ENCODE results near the gene H19. TPM values are rescaled to one million over a fixed set of nuclear protein-coding genes. Genes with fewer than 3 reads are reported as not detected.

H19 gene
- total and polyA plus RNA-seq, 2 donors from 2014 or later: 53.8 to 140 TPM

DNA sequence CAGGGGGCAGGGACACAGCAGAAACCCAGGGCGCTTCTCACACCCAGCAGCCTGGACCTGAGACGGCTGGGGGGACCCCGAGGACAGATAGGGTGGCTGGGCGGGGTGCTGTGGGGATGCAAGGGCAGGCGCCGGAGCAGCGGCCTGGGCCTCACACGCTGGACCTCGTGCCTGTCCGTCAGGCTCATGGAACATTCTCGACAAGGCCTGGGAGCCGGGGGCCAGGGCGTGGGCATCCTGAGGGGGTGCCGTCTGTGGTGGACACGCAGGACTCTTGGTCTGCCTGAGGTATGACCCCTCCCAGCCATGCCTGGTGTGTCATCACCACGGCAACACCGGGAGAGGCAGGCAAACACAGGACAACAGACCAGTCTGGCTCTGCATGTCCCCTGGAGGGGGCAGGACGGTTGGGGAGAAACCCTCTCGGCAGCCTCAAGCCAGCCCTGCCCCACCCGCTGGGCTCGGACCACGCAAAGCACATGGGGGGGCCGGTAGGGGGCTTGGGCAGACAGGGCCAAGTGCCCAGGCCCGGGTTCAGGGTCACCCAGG, 29.1 kb downstream of the H19 start:
- Histone ChIP-seq H3K27me3 (ENCODE audit: control insufficient read depth, insufficient read depth, low read length) (no peaks in the 10 kb centered on the region), H3K4me1 (ENCODE audit: control insufficient read depth in 2 of 3, insufficient read depth in 2 of 3, low read depth in 1 of 3, low read length in 3 of 3) (no peaks in the 10 kb centered on the region), H3K9me3 (ENCODE audit: control insufficient read depth in 2 of 3, insufficient read depth in 1 of 3, low read length in 3 of 3) (no peaks in the 10 kb centered on the region), H3K36me3 (ENCODE audit: control insufficient read depth in 2 of 3, insufficient read depth in 3 of 3, low read length in 3 of 3) (no peaks in the 10 kb centered on the region), H3K27ac (ENCODE audit: low read depth in 2 of 2, low read length in 2 of 2) (no peak overlapping the region), H3K9ac (ENCODE audit: low read length in 3 of 3) (no peak overlapping the region), H3K4me3 (ENCODE audit: low read length in 3 of 3) (no peak overlapping the region)
- FAIRE-seq: no peak
- DNase-seq: no peak
- TF ChIP-seq, protein P1, sequence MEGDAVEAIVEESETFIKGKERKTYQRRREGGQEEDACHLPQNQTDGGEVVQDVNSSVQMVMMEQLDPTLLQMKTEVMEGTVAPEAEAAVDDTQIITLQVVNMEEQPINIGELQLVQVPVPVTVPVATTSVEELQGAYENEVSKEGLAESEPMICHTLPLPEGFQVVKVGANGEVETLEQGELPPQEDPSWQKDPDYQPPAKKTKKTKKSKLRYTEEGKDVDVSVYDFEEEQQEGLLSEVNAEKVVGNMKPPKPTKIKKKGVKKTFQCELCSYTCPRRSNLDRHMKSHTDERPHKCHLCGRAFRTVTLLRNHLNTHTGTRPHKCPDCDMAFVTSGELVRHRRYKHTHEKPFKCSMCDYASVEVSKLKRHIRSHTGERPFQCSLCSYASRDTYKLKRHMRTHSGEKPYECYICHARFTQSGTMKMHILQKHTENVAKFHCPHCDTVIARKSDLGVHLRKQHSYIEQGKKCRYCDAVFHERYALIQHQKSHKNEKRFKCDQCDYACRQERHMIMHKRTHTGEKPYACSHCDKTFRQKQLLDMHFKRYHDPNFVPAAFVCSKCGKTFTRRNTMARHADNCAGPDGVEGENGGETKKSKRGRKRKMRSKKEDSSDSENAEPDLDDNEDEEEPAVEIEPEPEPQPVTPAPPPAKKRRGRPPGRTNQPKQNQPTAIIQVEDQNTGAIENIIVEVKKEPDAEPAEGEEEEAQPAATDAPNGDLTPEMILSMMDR (IDR thresholded peaks at IDR 0.05; ENCODE audit: borderline replicate concordance, extremely low read depth, insufficient read depth): no peak
- intact Hi-C loops (cut with DNase I): no loop called here

DNA sequence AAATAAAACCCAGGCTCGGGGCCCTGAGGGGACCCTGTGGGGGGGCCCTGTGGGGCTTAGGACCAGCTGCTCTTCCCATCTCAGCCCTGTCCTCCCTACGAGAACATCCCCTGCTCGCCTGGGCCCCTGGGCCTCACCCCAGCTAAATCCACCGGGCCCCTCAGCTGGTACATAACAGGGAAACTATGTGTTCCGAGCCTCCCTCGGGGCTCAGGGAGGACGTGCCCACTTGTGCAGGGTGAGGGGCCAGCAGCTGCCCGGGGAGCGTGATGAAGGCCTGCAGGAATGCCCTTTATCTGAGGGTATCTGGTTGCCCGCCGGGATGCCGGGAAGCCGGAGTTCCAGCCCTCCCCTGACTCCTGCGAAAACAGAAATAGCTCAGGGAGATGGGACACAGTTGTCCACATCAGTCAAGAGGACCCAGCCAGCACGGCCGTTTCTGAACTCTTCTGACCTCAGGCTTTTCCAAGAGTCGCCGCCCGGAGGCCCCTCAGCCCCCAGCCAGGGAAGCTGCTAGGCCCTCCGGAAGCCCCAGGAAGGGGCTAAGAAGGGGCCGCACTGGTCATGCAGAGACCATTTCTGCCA, 29.9 kb downstream of the H19 start:
- TF ChIP-seq, protein P1 (IDR thresholded peaks at IDR 0.05; ENCODE audit: borderline replicate concordance, extremely low read depth, insufficient read depth): no peak
- DNase-seq (peak in 2 of 5 donors; percentile 13 to 20), FAIRE-seq (no peak)

DNA sequence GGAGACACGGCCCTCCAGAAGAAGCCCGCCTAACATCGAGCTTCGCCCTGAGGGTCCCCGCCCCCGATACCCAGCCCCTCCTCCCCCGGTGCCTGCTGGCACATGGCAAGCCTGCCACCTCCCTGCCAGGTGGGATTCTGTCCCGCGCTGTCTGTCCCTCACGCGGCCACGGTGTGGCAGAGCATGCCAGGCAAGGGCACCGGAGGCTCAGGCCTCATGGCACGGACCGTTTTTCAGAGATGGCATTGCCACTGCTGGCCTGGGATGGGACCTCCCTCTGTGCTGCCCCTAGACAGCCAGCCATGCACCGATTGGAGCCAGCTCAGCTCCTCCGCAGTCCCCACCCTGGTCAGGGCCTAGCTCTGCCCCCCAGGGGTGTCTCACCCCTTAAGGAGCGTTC, 31.1 kb downstream of the H19 start:
- TF ChIP-seq, protein P1 (IDR thresholded peaks at IDR 0.05; ENCODE audit: borderline replicate concordance, extremely low read depth, insufficient read depth): no peak
- FAIRE-seq (no peak), DNase-seq (peak in 1 of 5 donors; percentile 2)
- no peak overlapping the region for H3K9ac ChIP-seq (ENCODE audit: low read length in 3 of 3)
- H3K36me3 ChIP-seq (ENCODE audit: control insufficient read depth in 2 of 3, insufficient read depth in 3 of 3, low read length in 3 of 3): no peaks in the 10 kb centered on the region
- no peaks in the 10 kb centered on the region for H3K4me1 ChIP-seq (ENCODE audit: control insufficient read depth in 2 of 3, insufficient read depth in 2 of 3, low read depth in 1 of 3, low read length in 3 of 3)
- H3K27ac ChIP-seq (ENCODE audit: low read depth in 2 of 2, low read length in 2 of 2): no peak overlapping the region
- no peak overlapping the region for H3K4me3 ChIP-seq (ENCODE audit: low read length in 3 of 3)
- no peaks in the 10 kb centered on the region for H3K9me3 ChIP-seq (ENCODE audit: control insufficient read depth in 2 of 3, insufficient read depth in 1 of 3, low read length in 3 of 3)
- no peaks in the 10 kb centered on the region for H3K27me3 ChIP-seq (ENCODE audit: control insufficient read depth, insufficient read depth, low read length)
- intact Hi-C loops (cut with DNase I): no loop called here

More for the DNA sequence above, 29.9 kb downstream of the H19 start:
- H3K36me3 ChIP-seq (ENCODE audit: control insufficient read depth in 2 of 3, insufficient read depth in 3 of 3, low read length in 3 of 3): no peaks in the 10 kb centered on the region
- H3K4me1 ChIP-seq (ENCODE audit: control insufficient read depth in 2 of 3, insufficient read depth in 2 of 3, low read depth in 1 of 3, low read length in 3 of 3): no peaks in the 10 kb centered on the region
- no peak overlapping the region for H3K4me3 ChIP-seq (ENCODE audit: low read length in 3 of 3)
- intact Hi-C loops (cut with DNase I): no loop called here
- H3K27me3 ChIP-seq (ENCODE audit: control insufficient read depth, insufficient read depth, low read length): no peaks in the 10 kb centered on the region
- H3K27ac ChIP-seq (ENCODE audit: low read depth in 2 of 2, low read length in 2 of 2): no peak overlapping the region
- no peaks in the 10 kb centered on the region for H3K9me3 ChIP-seq (ENCODE audit: control insufficient read depth in 2 of 3, insufficient read depth in 1 of 3, low read length in 3 of 3)
- H3K9ac ChIP-seq (ENCODE audit: low read length in 3 of 3): no peak overlapping the region

Data from kidney (tissue), 14 donors.